ENCODE measurements around the gene ZNF276. TPM values are rescaled to one million over a fixed set of nuclear protein-coding genes. Genes with fewer than 3 reads are reported as not detected.

The ZNF276 gene
- total RNA-seq, 1 donor from 2014 or later, result 22.5 TPM

GRCh38 chr16:89748921-89749320 is 27.6 kb downstream of the ZNF276 start:
- no peak overlapping the region for H3K4me3 Mint-ChIP-seq (ENCODE audit: low read depth)
- H3K27me3 Mint-ChIP-seq, result no peaks in the 10 kb centered on the region
- peaks cover 13% of the 10 kb centered on the region for H3K36me3 Mint-ChIP-seq (ENCODE audit: insufficient read depth)
- H3K27ac Mint-ChIP-seq, result no peak overlapping the region
- no peaks in the 10 kb centered on the region for H3K4me1 Mint-ChIP-seq (ENCODE audit: low read depth)
- TF ChIP-seq CTCF (IDR thresholded peaks at IDR 0.05; ENCODE audit: unreplicated experiment), result no peak
- no peaks in the 10 kb centered on the region for H3K9me3 Mint-ChIP-seq (ENCODE audit: low read depth)
- no peak for DNase-seq (ENCODE audit: low spot score, unreplicated experiment)

- no peak for TF ChIP-seq CTCF (IDR thresholded peaks at IDR 0.05; ENCODE audit: unreplicated experiment)
- Mint-ChIP-seq H3K27ac (peak overlapping the region; percentile 38), H3K4me3 (ENCODE audit: low read depth) (no peak overlapping the region), H3K36me3 (ENCODE audit: insufficient read depth) (peaks cover 13% of the 10 kb centered on the region), H3K27me3 (no peaks in the 10 kb centered on the region), H3K4me1 (ENCODE audit: low read depth) (no peaks in the 10 kb centered on the region), H3K9me3 (ENCODE audit: low read depth) (no peaks in the 10 kb centered on the region)
- no peak for DNase-seq (ENCODE audit: low spot score, unreplicated experiment)
These were observed 28.3 kb downstream of the ZNF276 start for GRCh38 chr16:89749637-89750036.

GRCh38 chr16:89759746-89760340 is 38.5 kb downstream of the ZNF276 start:
- H3K27me3 Mint-ChIP-seq, result no peaks in the 10 kb centered on the region
- no peak overlapping the region for H3K4me3 Mint-ChIP-seq (ENCODE audit: low read depth)
- no peaks in the 10 kb centered on the region for H3K9me3 Mint-ChIP-seq (ENCODE audit: low read depth)
- peaks cover 11% of the 10 kb centered on the region for H3K36me3 Mint-ChIP-seq (ENCODE audit: insufficient read depth)
- no peaks in the 10 kb centered on the region for H3K4me1 Mint-ChIP-seq (ENCODE audit: low read depth)
- TF ChIP-seq CTCF (IDR thresholded peaks at IDR 0.05; ENCODE audit: unreplicated experiment), result no peak
- H3K27ac Mint-ChIP-seq, result no peak overlapping the region
- DNase-seq (ENCODE audit: low spot score, unreplicated experiment), result no peak

- no peak overlapping the region for H3K4me3 Mint-ChIP-seq (ENCODE audit: low read depth)
- no peaks in the 10 kb centered on the region for H3K9me3 Mint-ChIP-seq (ENCODE audit: low read depth)
- no peak overlapping the region for H3K27ac Mint-ChIP-seq
- no peak for DNase-seq (ENCODE audit: low spot score, unreplicated experiment)
- TF ChIP-seq CTCF (IDR thresholded peaks at IDR 0.05; ENCODE audit: unreplicated experiment), result no peak
- peaks cover 11% of the 10 kb centered on the region for H3K36me3 Mint-ChIP-seq (ENCODE audit: insufficient read depth)
- H3K27me3 Mint-ChIP-seq, result no peaks in the 10 kb centered on the region
- H3K4me1 Mint-ChIP-seq (ENCODE audit: low read depth), result no peaks in the 10 kb centered on the region
These were observed 40.1 kb downstream of the ZNF276 start for GRCh38 chr16:89761304-89761922.

GRCh38 chr16:89764711-89765201 is 43.4 kb downstream of the ZNF276 start:
- Mint-ChIP-seq H3K9me3 (ENCODE audit: low read depth) (no peaks in the 10 kb centered on the region), H3K36me3 (ENCODE audit: insufficient read depth) (peaks cover 15% of the 10 kb centered on the region), H3K27me3 (no peaks in the 10 kb centered on the region), H3K27ac (no peak overlapping the region), H3K4me1 (ENCODE audit: low read depth) (no peaks in the 10 kb centered on the region), H3K4me3 (ENCODE audit: low read depth) (no peak overlapping the region)
- TF ChIP-seq CTCF (IDR thresholded peaks at IDR 0.05; ENCODE audit: unreplicated experiment), result no peak
- no peak for DNase-seq (ENCODE audit: low spot score, unreplicated experiment)

Measured in progenitor cell of endocrine pancreas (in vitro differentiated cells).